ENCODE results near the gene GPR157.

Gene GPR157

DNA sequence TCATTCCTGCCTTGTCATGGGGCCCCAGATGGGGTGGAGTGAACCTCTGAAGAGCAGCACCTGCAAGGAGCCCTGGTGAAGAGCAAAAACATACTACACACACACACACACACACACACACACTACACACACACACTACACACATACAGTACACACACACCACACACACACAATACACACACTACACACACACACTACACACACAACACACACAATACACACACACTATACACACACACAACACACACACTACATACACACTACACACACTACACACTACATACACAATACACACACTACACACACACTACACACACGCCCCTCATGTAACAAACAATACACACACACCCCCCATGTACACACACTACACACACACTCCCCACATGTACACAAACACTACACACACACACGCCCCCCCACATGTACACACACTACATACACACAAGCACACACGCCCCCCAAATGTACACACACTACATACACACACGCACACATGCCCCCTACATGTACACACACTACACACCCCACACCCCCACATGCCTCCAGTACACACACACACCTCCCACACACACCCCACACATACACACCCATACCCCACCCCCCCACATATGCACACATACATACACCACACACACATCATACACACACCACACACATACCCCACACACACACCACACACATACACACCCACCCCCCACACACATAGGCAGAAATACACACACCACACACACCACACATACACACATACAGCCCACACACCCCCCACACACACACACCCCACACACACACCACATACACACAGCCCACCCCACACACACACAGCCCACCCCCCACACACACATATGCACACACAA, 68.8 kb downstream of the GPR157 start:
- H3K18ac ChIP-seq (ENCODE audit: low read length): no peak overlapping the region

GRCh38 chr1:9058465-9058864, 70.4 kb downstream of the GPR157 start:
- no peak overlapping the region for H2BK12ac ChIP-seq (ENCODE audit: low read length)
- H3K27me3 ChIP-seq (ENCODE audit: insufficient read depth, low read length): no peaks in the 10 kb centered on the region
- H3K4me3 ChIP-seq (ENCODE audit: low read depth, low read length): no peak overlapping the region
- H4K91ac ChIP-seq (ENCODE audit: low read depth, low read length): no peak overlapping the region
- no peak overlapping the region for H3K14ac ChIP-seq (ENCODE audit: low read length)
- H2BK120ac ChIP-seq (ENCODE audit: insufficient read depth, low read length, poor library complexity): no peak overlapping the region
- H3K4me2 ChIP-seq (ENCODE audit: low read length): no peak overlapping the region
- H3K18ac ChIP-seq (ENCODE audit: low read length): no peak overlapping the region
- H3K9me3 ChIP-seq (ENCODE audit: insufficient read depth, low read depth, low read length): peaks cover 3% of the 10 kb centered on the region
- no peak overlapping the region for H4K12ac ChIP-seq (ENCODE audit: low read depth, low read length)
- no peak overlapping the region for H3K9ac ChIP-seq (ENCODE audit: low read length)
- no peaks in the 10 kb centered on the region for H3K79me2 ChIP-seq (ENCODE audit: control insufficient read depth, insufficient read depth, low read length, poor library complexity)
- no peaks in the 10 kb centered on the region for H3K36me3 ChIP-seq (ENCODE audit: control insufficient read depth in 1 of 2, insufficient read depth in 2 of 2, low read length in 2 of 2)
- H3K4ac ChIP-seq (ENCODE audit: low read depth, low read length): no peak overlapping the region
- no CpG with 5 or more reads among the region's 2 CpGs for WGBS (ENCODE audit: extremely low coverage, insufficient coverage, insufficient read length)
- no peak overlapping the region for H3K23ac ChIP-seq (ENCODE audit: low read length)
- peak; percentile 25 to 62 for DNase-seq
- H2AK5ac ChIP-seq (ENCODE audit: low read length): no peak overlapping the region
- no peaks in the 10 kb centered on the region for H3K4me1 ChIP-seq (ENCODE audit: control insufficient read depth in 1 of 2, insufficient read depth in 2 of 2, low read length in 2 of 2)
- no peak overlapping the region for H3K27ac ChIP-seq (ENCODE audit: low read depth, low read length)
- no peak overlapping the region for H4K8ac ChIP-seq (ENCODE audit: low read depth, low read length)
- no peak overlapping the region for H2AFZ ChIP-seq (ENCODE audit: insufficient read depth, low read length, poor library complexity)
- no peaks in the 10 kb centered on the region for H3K79me1 ChIP-seq (ENCODE audit: low read length)
- H2BK5ac ChIP-seq (ENCODE audit: low read depth, low read length, poor library complexity): no peak overlapping the region

More for the DNA sequence above, 68.8 kb downstream of the GPR157 start:
- no peak for DNase-seq
- Histone ChIP-seq H3K23ac (ENCODE audit: low read length) (peak overlapping the region; percentile 44), H3K79me2 (ENCODE audit: control insufficient read depth, insufficient read depth, low read length, poor library complexity) (no peaks in the 10 kb centered on the region), H3K27me3 (ENCODE audit: insufficient read depth, low read length) (no peaks in the 10 kb centered on the region), H2BK5ac (ENCODE audit: low read depth, low read length, poor library complexity) (no peak overlapping the region), H4K12ac (ENCODE audit: low read depth, low read length) (no peak overlapping the region), H3K4me3 (ENCODE audit: low read depth, low read length) (no peak overlapping the region), H2AK5ac (ENCODE audit: low read length) (no peak overlapping the region), H4K8ac (ENCODE audit: low read depth, low read length) (no peak overlapping the region), H3K27ac (ENCODE audit: low read depth, low read length) (no peak overlapping the region), H3K4ac (ENCODE audit: low read depth, low read length) (no peak overlapping the region), H3K4me2 (ENCODE audit: low read length) (no peak overlapping the region), H4K91ac (ENCODE audit: low read depth, low read length) (no peak overlapping the region), H3K79me1 (ENCODE audit: low read length) (no peaks in the 10 kb centered on the region), H3K9me3 (ENCODE audit: insufficient read depth, low read depth, low read length) (peaks cover 3% of the 10 kb centered on the region), H3K36me3 (ENCODE audit: control insufficient read depth in 1 of 2, insufficient read depth in 2 of 2, low read length in 2 of 2) (no peaks in the 10 kb centered on the region), H2BK120ac (ENCODE audit: insufficient read depth, low read length, poor library complexity) (no peak overlapping the region), H2BK12ac (ENCODE audit: low read length) (no peak overlapping the region), H3K14ac (ENCODE audit: low read length) (no peak overlapping the region), H3K4me1 (ENCODE audit: control insufficient read depth in 1 of 2, insufficient read depth in 2 of 2, low read length in 2 of 2) (no peaks in the 10 kb centered on the region), H3K9ac (ENCODE audit: low read length) (no peak overlapping the region), H2AFZ (ENCODE audit: insufficient read depth, low read length, poor library complexity) (no peak overlapping the region)
- 100% methylated on average over 1 of the region's 4 CpGs for WGBS (ENCODE audit: extremely low coverage, insufficient coverage, insufficient read length)

GRCh38 chr1:9057851-9058250, 71.1 kb downstream of the GPR157 start:
- H4K8ac ChIP-seq (ENCODE audit: low read depth, low read length): no peak overlapping the region
- no peak overlapping the region for H3K23ac ChIP-seq (ENCODE audit: low read length)
- H2AK5ac ChIP-seq (ENCODE audit: low read length): no peak overlapping the region
- H3K27me3 ChIP-seq (ENCODE audit: insufficient read depth, low read length): no peaks in the 10 kb centered on the region
- H3K4ac ChIP-seq (ENCODE audit: low read depth, low read length): no peak overlapping the region
- no peaks in the 10 kb centered on the region for H3K36me3 ChIP-seq (ENCODE audit: control insufficient read depth in 1 of 2, insufficient read depth in 2 of 2, low read length in 2 of 2)
- H3K14ac ChIP-seq (ENCODE audit: low read length): no peak overlapping the region
- H3K27ac ChIP-seq (ENCODE audit: low read depth, low read length): no peak overlapping the region
- no peak overlapping the region for H2AFZ ChIP-seq (ENCODE audit: insufficient read depth, low read length, poor library complexity)
- peaks cover 3% of the 10 kb centered on the region for H3K9me3 ChIP-seq (ENCODE audit: insufficient read depth, low read depth, low read length)
- no peaks in the 10 kb centered on the region for H3K4me1 ChIP-seq (ENCODE audit: control insufficient read depth in 1 of 2, insufficient read depth in 2 of 2, low read length in 2 of 2)
- no peak overlapping the region for H3K18ac ChIP-seq (ENCODE audit: low read length)
- no peaks in the 10 kb centered on the region for H3K79me1 ChIP-seq (ENCODE audit: low read length)
- no peak overlapping the region for H3K4me3 ChIP-seq (ENCODE audit: low read depth, low read length)
- H3K9ac ChIP-seq (ENCODE audit: low read length): no peak overlapping the region
- no CpG with 5 or more reads among the region's 10 CpGs for WGBS (ENCODE audit: extremely low coverage, insufficient coverage, insufficient read length)
- H2BK12ac ChIP-seq (ENCODE audit: low read length): no peak overlapping the region
- H3K4me2 ChIP-seq (ENCODE audit: low read length): no peak overlapping the region
- H2BK120ac ChIP-seq (ENCODE audit: insufficient read depth, low read length, poor library complexity): no peak overlapping the region
- no peak overlapping the region for H4K91ac ChIP-seq (ENCODE audit: low read depth, low read length)
- H3K79me2 ChIP-seq (ENCODE audit: control insufficient read depth, insufficient read depth, low read length, poor library complexity): no peaks in the 10 kb centered on the region
- no peak for DNase-seq
- H4K12ac ChIP-seq (ENCODE audit: low read depth, low read length): no peak overlapping the region
- no peak overlapping the region for H2BK5ac ChIP-seq (ENCODE audit: low read depth, low read length, poor library complexity)

DNA sequence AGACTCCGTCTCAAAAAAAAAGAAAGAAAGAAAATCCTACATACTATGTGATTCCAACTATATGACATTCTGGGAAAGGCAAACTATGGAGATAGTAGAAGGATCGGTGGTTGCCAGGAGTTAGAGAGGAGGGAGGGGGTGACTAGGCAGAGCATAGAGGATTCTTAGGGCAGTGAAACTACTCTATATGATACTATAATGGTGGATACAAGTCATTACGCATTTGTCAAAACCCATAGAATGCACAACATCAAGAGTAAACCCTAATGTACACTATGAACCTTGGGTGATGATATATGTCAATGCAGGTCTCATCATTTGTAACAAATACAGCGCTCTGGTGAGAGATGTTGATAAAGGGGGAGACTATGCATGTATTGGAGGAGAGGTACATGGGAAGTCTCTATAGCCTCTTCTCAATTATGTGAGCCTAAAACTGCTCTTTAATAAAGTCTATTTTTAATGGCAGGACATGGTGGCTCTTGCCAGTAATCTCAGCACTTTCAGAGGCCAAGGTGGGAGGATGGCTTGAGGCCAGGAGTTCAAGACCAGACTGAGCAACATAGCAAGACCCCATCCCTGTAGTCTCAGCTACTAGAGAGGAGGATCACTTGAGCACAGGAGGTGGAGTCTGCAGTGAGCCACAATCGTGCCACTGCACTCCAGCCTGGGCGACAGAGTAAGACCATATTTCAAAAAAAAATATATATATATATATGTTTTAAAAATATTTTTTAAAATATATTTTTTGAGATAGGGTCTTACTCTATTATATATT, 76.4 kb downstream of the GPR157 start:
- Histone ChIP-seq H2BK120ac (ENCODE audit: insufficient read depth, low read length, poor library complexity) (no peak overlapping the region), H2BK12ac (ENCODE audit: low read length) (no peak overlapping the region), H3K4ac (ENCODE audit: low read depth, low read length) (no peak overlapping the region), H3K4me1 (ENCODE audit: control insufficient read depth in 1 of 2, insufficient read depth in 2 of 2, low read length in 2 of 2) (no peaks in the 10 kb centered on the region), H3K27me3 (ENCODE audit: insufficient read depth, low read length) (no peaks in the 10 kb centered on the region), H4K12ac (ENCODE audit: low read depth, low read length) (no peak overlapping the region), H2BK5ac (ENCODE audit: low read depth, low read length, poor library complexity) (no peak overlapping the region), H4K91ac (ENCODE audit: low read depth, low read length) (no peak overlapping the region), H4K8ac (ENCODE audit: low read depth, low read length) (no peak overlapping the region), H3K23ac (ENCODE audit: low read length) (no peak overlapping the region), H3K4me2 (ENCODE audit: low read length) (no peak overlapping the region), H3K36me3 (ENCODE audit: control insufficient read depth in 1 of 2, insufficient read depth in 2 of 2, low read length in 2 of 2) (no peaks in the 10 kb centered on the region), H3K4me3 (ENCODE audit: low read depth, low read length) (no peak overlapping the region), H3K79me2 (ENCODE audit: control insufficient read depth, insufficient read depth, low read length, poor library complexity) (no peaks in the 10 kb centered on the region), H3K9me3 (ENCODE audit: insufficient read depth, low read depth, low read length) (no peaks in the 10 kb centered on the region), H2AFZ (ENCODE audit: insufficient read depth, low read length, poor library complexity) (no peak overlapping the region), H2AK5ac (ENCODE audit: low read length) (no peak overlapping the region), H3K18ac (ENCODE audit: low read length) (no peak overlapping the region), H3K9ac (ENCODE audit: low read length) (no peak overlapping the region), H3K79me1 (ENCODE audit: low read length) (no peaks in the 10 kb centered on the region), H3K14ac (ENCODE audit: low read length) (no peak overlapping the region), H3K27ac (ENCODE audit: low read depth, low read length) (no peak overlapping the region)
- no peak for DNase-seq
- WGBS (ENCODE audit: extremely low coverage, insufficient coverage, insufficient read length): no CpG with 5 or more reads among the region's 6 CpGs
